IMR-90 (cell line): Measurements from ENCODE around the gene CYP1A2. TPM values are rescaled to one million over a fixed set of nuclear protein-coding genes. Genes with fewer than 3 reads are reported as not detected.

ENCODE experiments used
- ATAC-seq: fragments of 200-7000 bp; cut with Tn5 transposase; 2 replicates; pipeline ENCODE4 v1.9.1; 2020; ENCODE audit warnings: low read depth, mild to moderate bottlenecking, moderate library complexity
- BruUV-seq: library from RNA; stranded (reverse); fragments of 400-500 nt; replicated peaks from 2 replicates; lab custom pipeline; 2021; lab: Mats Ljungman, UMichigan
- CTCF ChIA-PET: fragments of 300-600 bp; formaldehyde crosslinking; extraction: SDS; loops from one replicate; lab custom pipeline; 2021; ENCODE audit warnings: antibody characterized with exemption; lab: Yijun Ruan, JAX
- POLR2A ChIA-PET: fragments of 300-600 bp; sonication (Branson Sonifier 250); formaldehyde crosslinking; loops from one replicate; lab custom pipeline; 2022; ENCODE audit warnings: antibody characterized with exemption; ENCODE audit not compliant: unreplicated experiment; lab: Charles Lee
- DNase-seq: peaks from one replicate; pipeline ENCODE4 v3.0.0; 2013
- H2AFZ ChIP-seq: replicated peaks from 2 replicates; pipeline ENCODE3; 2013; ENCODE audit warnings: low read length, mild to moderate bottlenecking; ENCODE audit not compliant: poor library complexity
- H2AK5ac ChIP-seq: 2 replicates; pipeline ENCODE4 v1.6.1; 2013; ENCODE audit warnings: low read depth, low read length, inconsistent platforms
- H2AK9ac ChIP-seq: replicated peaks from 2 replicates; pipeline ENCODE3; 2013; ENCODE audit warnings: mild to moderate bottlenecking, low read depth, low read length, moderate library complexity; ENCODE audit not compliant: poor library complexity
- H2BK120ac ChIP-seq: 2 replicates; pipeline ENCODE4 v1.6.1; 2013; ENCODE audit warnings: low read depth, low read length, inconsistent platforms
- H2BK15ac ChIP-seq: 3 replicates; pipeline ENCODE4 v1.6.1; 2013; ENCODE audit warnings: low read depth, low read length, inconsistent platforms
- H2BK20ac ChIP-seq: 2 replicates; pipeline ENCODE4 v1.6.1; 2013; ENCODE audit warnings: low read depth, mild to moderate bottlenecking, inconsistent platforms, low read length, moderate library complexity
- H2BK5ac ChIP-seq: 2 replicates; pipeline ENCODE4 v1.6.1; 2013; ENCODE audit warnings: mild to moderate bottlenecking, low read depth, low read length, inconsistent platforms; ENCODE audit not compliant: poor library complexity, severe bottlenecking
- H3K14ac ChIP-seq: replicated peaks from 2 replicates; pipeline ENCODE4 v1.6.1; 2013; ENCODE audit warnings: low read depth, low read length, inconsistent platforms
- H3K18ac ChIP-seq: 2 replicates; pipeline ENCODE4 v1.6.1; 2013; ENCODE audit warnings: low read depth, low read length, control low read depth
- H3K23ac ChIP-seq: 2 replicates; pipeline ENCODE4 v1.6.1; 2013; ENCODE audit warnings: low read depth, low read length, inconsistent platforms
- H3K27ac ChIP-seq: 2 replicates; pipeline ENCODE4 v1.5.1; 2013; ENCODE audit warnings: mild to moderate bottlenecking, control low read depth, low read length; ENCODE audit not compliant: insufficient read depth
- H3K27me3 ChIP-seq: 2 replicates; pipeline ENCODE4 v1.6.1; 2013; ENCODE audit warnings: low read length; ENCODE audit not compliant: control insufficient read depth, insufficient read depth
- H3K36me3 ChIP-seq: 2 replicates; pipeline ENCODE4 v1.6.1; 2013; ENCODE audit warnings: low read length, mixed read lengths; ENCODE audit not compliant: control insufficient read depth, insufficient read depth
- H3K4ac ChIP-seq: 2 replicates; pipeline ENCODE4 v1.6.1; 2013; ENCODE audit warnings: low read depth, low read length, inconsistent platforms
- H3K4me1 ChIP-seq: 2 replicates; pipeline ENCODE4 v1.6.1; 2013; ENCODE audit warnings: low read length, mixed read lengths; ENCODE audit not compliant: control insufficient read depth, insufficient read depth
- H3K4me2 ChIP-seq: 2 replicates; pipeline ENCODE4 v1.6.1; 2013; ENCODE audit warnings: low read depth, mild to moderate bottlenecking, control low read depth, low read length, moderate library complexity
- H3K4me3 ChIP-seq: 2 replicates; pipeline ENCODE4 v1.5.1; 2013; ENCODE audit warnings: low read depth, mild to moderate bottlenecking, control low read depth, low read length, moderate library complexity; ENCODE audit not compliant: insufficient read depth
- H3K56ac ChIP-seq: 2 replicates; pipeline ENCODE4 v1.6.1; 2013; ENCODE audit warnings: low read length, inconsistent platforms; ENCODE audit not compliant: insufficient read depth; ENCODE audit errors: extremely low read depth
- H3K79me1 ChIP-seq, 2 experiments: 2 replicates each; pipeline ENCODE4 v1.6.1; 2013; ENCODE audit warnings: low read length in 2 of 2, inconsistent platforms in 1 of 2, low read depth in 1 of 2
- H3K9ac ChIP-seq: 2 replicates; pipeline ENCODE4 v1.6.1; 2013; ENCODE audit warnings: low read depth, low read length, control low read depth
- H3K9me1 ChIP-seq: 2 replicates; pipeline ENCODE4 v1.6.1; 2013; ENCODE audit warnings: low read length, inconsistent platforms; ENCODE audit not compliant: insufficient read depth
- H3K9me3 ChIP-seq: 2 replicates; pipeline ENCODE4 v1.6.1; 2013; ENCODE audit warnings: low read length; ENCODE audit not compliant: control insufficient read depth, insufficient read depth
- H4K20me1 ChIP-seq: 2 replicates; pipeline ENCODE4 v1.6.1; 2013; ENCODE audit warnings: low read length, inconsistent platforms; ENCODE audit not compliant: insufficient read depth
- H4K5ac ChIP-seq: 2 replicates; pipeline ENCODE4 v1.6.1; 2013; ENCODE audit warnings: mild to moderate bottlenecking, low read depth, low read length, control low read depth
- H4K8ac ChIP-seq, 2 experiments: 2 replicates each; pipeline ENCODE4 v1.6.1; 2013; ENCODE audit warnings: low read depth in 2 of 2, low read length in 2 of 2, control low read depth in 1 of 2, inconsistent platforms in 1 of 2
- H4K91ac ChIP-seq: 2 replicates; pipeline ENCODE4 v1.6.1; 2013; ENCODE audit warnings: low read depth, low read length, inconsistent platforms; ENCODE audit not compliant: insufficient read depth
- CEBPB ChIP-seq: IDR thresholded peaks from 2 replicates; pipeline ENCODE4 v1.6.1; 2012; ENCODE audit warnings: low read depth, low read length, improper control_type of control experiment
- RCOR1 ChIP-seq: IDR thresholded peaks from 2 replicates; pipeline ENCODE4 v1.6.1; 2012; ENCODE audit warnings: mild to moderate bottlenecking, low read length, improper control_type of control experiment; ENCODE audit not compliant: insufficient replicate concordance
- RFX5 ChIP-seq: IDR thresholded peaks from 2 replicates; pipeline ENCODE4 v1.8.0; 2012; ENCODE audit warnings: low read depth, mild to moderate bottlenecking, low read length, moderate library complexity
- WGBS, 2 experiments: methylation state at CpG; one replicate each; pipeline versions ENCODE4 v1.1.5 to v1.1.7; 2013; ENCODE audit warnings: missing lambda C conversion rate in 2 of 2; ENCODE audit not compliant: insufficient read length in 1 of 2; ENCODE audit errors: extremely low coverage in 2 of 2; 5-methylcytosine and 5-hydroxymethylcytosine counted together
- dilution Hi-C: fragments of 300-500 bp; cut with HindIII; formaldehyde crosslinking; loops from one replicate; pipeline ENCODE4 v1.14.3; 2018; ENCODE audit warnings: low sequenced_read_pairs; ENCODE audit not compliant: unreplicated experiment
- in situ Hi-C: fragments of 300-500 bp; cut with MboI; formaldehyde crosslinking; loops from 3 replicates; pipeline ENCODE4 v1.14.3; 2019; ENCODE audit warnings: low sequenced_read_pairs, inconsistent platforms, mixed read lengths
- intact Hi-C: fragments of 100-400 bp; cut with micrococcal nuclease; formaldehyde crosslinking; loops from 2 replicates; pipeline ENCODE4 v1.10.0; 2022
- polyA plus RNA-seq, 3 experiments: library from polyadenylated mRNA; depleted of rRNA; stranded (reverse); fragments of >200 nt; gene quantifications; 2 replicates each; pipeline ENCODE4 v1.2.3, GENCODE V29; 2012; ENCODE audit warnings: low replicate concordance in 1 of 3
- total RNA-seq: library from RNA; depleted of rRNA; stranded (reverse); fragments of >200 nt; gene quantifications from 2 replicates; pipeline ENCODE4 v1.2.3, GENCODE V29; 2012
- TF ChIP-seq, protein P1 (sequence below): conservative IDR thresholded peaks from 2 replicates; pipeline ENCODE4 v1.5.1; 2012; ENCODE audit warnings: mild to moderate bottlenecking, low read depth, low read length, improper control_type of control experiment

Gene CYP1A2
- total and polyA plus RNA-seq, 2 of the 4 experiments (the other 2 are of a cell fraction), result not detected

DNA sequence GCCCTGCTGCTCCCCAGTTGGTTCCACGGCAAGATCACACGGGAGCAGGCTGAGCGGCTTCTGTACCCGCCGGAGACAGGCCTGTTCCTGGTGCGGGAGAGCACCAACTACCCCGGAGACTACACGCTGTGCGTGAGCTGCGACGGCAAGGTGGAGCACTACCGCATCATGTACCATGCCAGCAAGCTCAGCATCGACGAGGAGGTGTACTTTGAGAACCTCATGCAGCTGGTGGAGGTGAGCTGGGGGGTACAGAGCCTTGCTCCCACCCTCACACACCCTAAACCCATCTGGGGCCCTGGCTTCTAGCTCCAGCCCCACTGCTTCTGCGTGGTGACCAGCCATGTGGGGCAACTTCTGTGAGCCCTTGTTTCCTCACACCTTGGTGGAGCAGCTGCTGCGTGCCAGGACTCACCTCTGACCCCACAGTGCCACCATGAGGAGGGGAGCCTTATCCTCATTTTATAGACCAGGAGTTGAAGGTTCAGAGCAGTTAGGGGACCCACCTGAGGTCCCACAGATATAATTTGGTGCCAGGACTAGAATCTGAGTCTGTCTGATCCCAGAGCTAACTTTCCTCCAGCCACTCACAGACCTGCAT lies 50.7 kb downstream of the CYP1A2 start:
- Histone ChIP-seq H3K4me3 (no peak overlapping the region), H2BK120ac (no peak overlapping the region), H3K27me3 (no peaks in the 10 kb centered on the region), H2BK5ac (no peak overlapping the region), H2AK5ac (no peak overlapping the region), H3K14ac (no peak overlapping the region), H3K4ac (no peak overlapping the region), H3K23ac (no peak overlapping the region), H4K91ac (no peak overlapping the region), H3K9me1 (peaks cover 7% of the 10 kb centered on the region; the same call in 1 of the 2 replicates), H4K8ac (no peak overlapping the region), H2AK9ac (no peak overlapping the region), H4K5ac (no peak overlapping the region), H3K9me3 (no peaks in the 10 kb centered on the region), H2AFZ (no peak overlapping the region), H3K18ac (no peak overlapping the region), H3K56ac (no peak overlapping the region), H2BK20ac (no peak overlapping the region), H3K9ac (no peak overlapping the region), H2BK15ac (no peak overlapping the region), H4K20me1 (peaks cover 59% of the 10 kb centered on the region), H3K27ac (no peak overlapping the region), H3K4me2 (no peak overlapping the region), H3K36me3 (peaks cover 46% of the 10 kb centered on the region), H3K79me1 (peaks cover 3 to 65% of the 10 kb centered on the region in 2 experiments), H3K4me1 (peaks cover 2% of the 10 kb centered on the region; the same call in 1 of the 2 replicates)
- BruUV-seq, result no TSS peak
- CTCF ChIA-PET, result interaction anchor here (0.5 to 0.9 kb wide), 2 partner anchors 29 to 141 kb away, joined by 3 to 4 read pairs; no protein-coding TSS in a partner anchor
- dilution Hi-C loops, result no loop called here
- intact Hi-C loops, result no loop called here
- in situ Hi-C loops, result no loop called here
- ATAC-seq (no peak), DNase-seq (no peak)
- no peak for TF ChIP-seq CEBPB
- TF ChIP-seq RFX5, result no peak
- TF ChIP-seq, protein P1, sequence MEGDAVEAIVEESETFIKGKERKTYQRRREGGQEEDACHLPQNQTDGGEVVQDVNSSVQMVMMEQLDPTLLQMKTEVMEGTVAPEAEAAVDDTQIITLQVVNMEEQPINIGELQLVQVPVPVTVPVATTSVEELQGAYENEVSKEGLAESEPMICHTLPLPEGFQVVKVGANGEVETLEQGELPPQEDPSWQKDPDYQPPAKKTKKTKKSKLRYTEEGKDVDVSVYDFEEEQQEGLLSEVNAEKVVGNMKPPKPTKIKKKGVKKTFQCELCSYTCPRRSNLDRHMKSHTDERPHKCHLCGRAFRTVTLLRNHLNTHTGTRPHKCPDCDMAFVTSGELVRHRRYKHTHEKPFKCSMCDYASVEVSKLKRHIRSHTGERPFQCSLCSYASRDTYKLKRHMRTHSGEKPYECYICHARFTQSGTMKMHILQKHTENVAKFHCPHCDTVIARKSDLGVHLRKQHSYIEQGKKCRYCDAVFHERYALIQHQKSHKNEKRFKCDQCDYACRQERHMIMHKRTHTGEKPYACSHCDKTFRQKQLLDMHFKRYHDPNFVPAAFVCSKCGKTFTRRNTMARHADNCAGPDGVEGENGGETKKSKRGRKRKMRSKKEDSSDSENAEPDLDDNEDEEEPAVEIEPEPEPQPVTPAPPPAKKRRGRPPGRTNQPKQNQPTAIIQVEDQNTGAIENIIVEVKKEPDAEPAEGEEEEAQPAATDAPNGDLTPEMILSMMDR, result no peak
- no peak for TF ChIP-seq RCOR1
- WGBS, 2 experiments, result 100% methylated on average over 1 of the region's 16 CpGs; no CpG with 5 or more reads in 1 of the 2 experiments
- POLR2A ChIA-PET, result no interaction called here
